ENCODE results near the gene LLGL2.
A peak's percentile ranks its signal among the peaks of the same experiment; 100 is the strongest.

The LLGL2 gene

DNA sequence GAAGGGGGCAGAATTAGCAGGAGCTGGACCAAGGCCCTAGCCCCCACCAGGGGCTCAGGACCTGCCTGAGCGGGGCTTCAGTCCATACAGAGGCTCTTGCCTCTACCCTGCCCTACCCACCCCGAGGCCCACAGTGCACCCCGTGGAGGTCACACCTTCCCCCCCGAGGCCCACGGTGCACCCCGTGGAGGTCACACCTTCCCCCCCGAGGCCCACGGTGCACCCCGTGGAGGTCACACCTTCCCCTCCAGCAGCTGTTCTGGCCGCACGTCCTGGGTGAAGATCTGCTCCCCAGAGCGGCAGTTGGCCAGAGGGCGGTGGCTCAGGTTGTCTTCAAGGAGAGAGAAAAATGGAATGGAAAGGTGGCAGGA lies 21.5 kb upstream of the LLGL2 start:
- no peak for DNase-seq (ENCODE audit: low read depth, low spot score)
- ChIA-PET POLR2A (no interaction called here), CTCF (interaction anchor here (0.9 to 3.9 kb wide), 8 partner anchors 9 to 244 kb away, joined by 3 to 15 read pairs (median 3); partner anchors contain the start of gene TSEN54)
- TF ChIP-seq, protein P1, sequence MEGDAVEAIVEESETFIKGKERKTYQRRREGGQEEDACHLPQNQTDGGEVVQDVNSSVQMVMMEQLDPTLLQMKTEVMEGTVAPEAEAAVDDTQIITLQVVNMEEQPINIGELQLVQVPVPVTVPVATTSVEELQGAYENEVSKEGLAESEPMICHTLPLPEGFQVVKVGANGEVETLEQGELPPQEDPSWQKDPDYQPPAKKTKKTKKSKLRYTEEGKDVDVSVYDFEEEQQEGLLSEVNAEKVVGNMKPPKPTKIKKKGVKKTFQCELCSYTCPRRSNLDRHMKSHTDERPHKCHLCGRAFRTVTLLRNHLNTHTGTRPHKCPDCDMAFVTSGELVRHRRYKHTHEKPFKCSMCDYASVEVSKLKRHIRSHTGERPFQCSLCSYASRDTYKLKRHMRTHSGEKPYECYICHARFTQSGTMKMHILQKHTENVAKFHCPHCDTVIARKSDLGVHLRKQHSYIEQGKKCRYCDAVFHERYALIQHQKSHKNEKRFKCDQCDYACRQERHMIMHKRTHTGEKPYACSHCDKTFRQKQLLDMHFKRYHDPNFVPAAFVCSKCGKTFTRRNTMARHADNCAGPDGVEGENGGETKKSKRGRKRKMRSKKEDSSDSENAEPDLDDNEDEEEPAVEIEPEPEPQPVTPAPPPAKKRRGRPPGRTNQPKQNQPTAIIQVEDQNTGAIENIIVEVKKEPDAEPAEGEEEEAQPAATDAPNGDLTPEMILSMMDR (IDR thresholded peaks at IDR 0.05; ENCODE audit: insufficient read depth, low read length, missing control alignments), result no peak
- no peak overlapping the region for H3K4me3 ChIP-seq (ENCODE audit: low read depth, low read length)

DNA sequence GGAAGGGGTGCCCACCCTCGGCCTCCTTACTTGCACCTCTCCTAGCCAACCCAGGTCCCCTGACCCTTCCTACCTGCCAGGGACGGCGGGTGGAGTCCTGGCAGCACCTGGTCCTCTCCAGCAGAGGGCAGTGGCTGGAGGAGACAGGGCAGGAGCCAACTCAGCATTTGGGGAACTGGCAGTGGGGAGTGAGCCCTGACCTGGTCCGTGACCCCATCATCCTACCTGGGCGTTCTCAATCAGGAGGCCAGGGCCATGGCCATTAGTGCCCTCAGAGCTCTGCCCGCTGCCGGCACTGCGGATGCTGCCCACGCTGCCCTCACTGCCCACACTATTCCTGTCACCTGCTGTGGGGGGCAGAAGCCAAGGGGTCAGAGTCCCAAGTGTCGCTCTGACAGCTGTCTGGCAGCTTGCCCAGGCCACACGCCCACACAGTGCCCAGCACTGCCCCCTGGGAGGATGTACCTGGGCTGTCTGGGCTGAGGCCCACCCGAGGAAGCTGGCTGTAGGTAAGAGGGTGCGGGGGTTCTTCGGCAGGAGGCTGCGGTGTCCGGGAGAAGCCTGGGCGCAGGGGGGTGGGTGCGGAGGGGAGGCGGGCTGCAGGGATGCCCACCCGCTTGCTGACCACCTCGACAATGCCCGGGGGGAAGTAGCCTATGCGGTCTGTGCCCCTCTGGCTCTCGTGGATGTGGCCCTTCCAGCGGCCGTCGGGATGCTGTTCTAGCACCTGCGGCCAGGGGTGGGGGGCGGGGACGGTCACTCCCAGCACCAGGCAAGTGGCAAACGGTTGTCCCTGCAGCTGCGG lies 20.9 kb upstream of the LLGL2 start:
- ChIA-PET CTCF (interaction anchor here (0.9 to 3.9 kb wide), 7 partner anchors 9 to 243 kb away, joined by 3 to 15 read pairs (median 3); partner anchors contain the start of gene TSEN54), POLR2A (no interaction called here)
- no peak overlapping the region for H3K4me3 ChIP-seq (ENCODE audit: low read depth, low read length)
- TF ChIP-seq, protein P1 (IDR thresholded peaks at IDR 0.05; ENCODE audit: insufficient read depth, low read length, missing control alignments), result peak; percentile 61
- DNase-seq (ENCODE audit: low read depth, low spot score), result no peak

DNA sequence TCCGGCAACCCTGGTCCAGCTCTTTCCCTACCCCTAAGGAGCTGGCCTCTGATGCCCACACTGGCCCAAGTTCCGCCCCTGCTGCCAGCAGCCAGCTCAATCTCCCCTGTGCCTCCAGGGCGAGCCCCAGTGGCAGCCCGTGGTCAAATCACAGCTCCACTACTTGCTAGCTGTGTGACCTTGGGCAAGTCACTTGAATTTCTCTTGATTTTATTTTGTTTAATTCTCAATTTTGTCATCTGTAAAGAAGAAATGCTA lies 20.4 kb upstream of the LLGL2 start:
- POLR2A ChIA-PET, result no interaction called here

DNA sequence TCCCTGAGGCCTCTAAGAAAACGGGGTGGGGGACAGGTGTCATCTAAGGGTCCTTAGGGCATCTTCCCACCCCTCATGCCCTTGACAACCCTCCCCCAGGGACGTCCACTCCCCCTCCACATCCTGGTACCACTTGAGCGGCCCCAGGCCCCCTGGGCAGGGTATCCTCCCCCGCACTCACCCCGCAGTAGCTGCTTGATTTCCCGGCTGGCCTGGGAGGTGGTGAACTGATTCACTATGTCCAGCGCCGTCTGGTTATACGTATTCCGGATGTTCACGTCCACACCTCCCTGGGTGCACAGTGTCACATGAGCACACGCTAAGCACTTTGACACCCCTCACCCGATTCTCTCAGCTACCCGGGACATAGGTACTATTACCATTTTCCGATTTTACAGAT lies 19.9 kb upstream of the LLGL2 start:
- no peak for DNase-seq (ENCODE audit: low read depth, low spot score)
- CTCF ChIA-PET, result interaction anchor here (1.5 to 3.9 kb wide), 3 partner anchors 9 to 242 kb away, joined by 3 to 15 read pairs (median 8); no protein-coding TSS in a partner anchor
- POLR2A ChIA-PET, result interaction anchor here (1.2 kb wide), 1 partner anchor 11 kb away, joined by 3 read pairs; the partner anchor contains the start of gene TSEN54

More for the DNA sequence above, 20.4 kb upstream of the LLGL2 start:
- TF ChIP-seq, protein P1 (IDR thresholded peaks at IDR 0.05; ENCODE audit: insufficient read depth, low read length, missing control alignments), result no peak
- CTCF ChIA-PET, result interaction anchor here (1.5 to 3.9 kb wide), 3 partner anchors 9 to 243 kb away, joined by 3 to 15 read pairs (median 8); no protein-coding TSS in a partner anchor
- DNase-seq (ENCODE audit: low read depth, low spot score), result no peak
- H3K4me3 ChIP-seq (ENCODE audit: low read depth, low read length), result no peak overlapping the region

DNA sequence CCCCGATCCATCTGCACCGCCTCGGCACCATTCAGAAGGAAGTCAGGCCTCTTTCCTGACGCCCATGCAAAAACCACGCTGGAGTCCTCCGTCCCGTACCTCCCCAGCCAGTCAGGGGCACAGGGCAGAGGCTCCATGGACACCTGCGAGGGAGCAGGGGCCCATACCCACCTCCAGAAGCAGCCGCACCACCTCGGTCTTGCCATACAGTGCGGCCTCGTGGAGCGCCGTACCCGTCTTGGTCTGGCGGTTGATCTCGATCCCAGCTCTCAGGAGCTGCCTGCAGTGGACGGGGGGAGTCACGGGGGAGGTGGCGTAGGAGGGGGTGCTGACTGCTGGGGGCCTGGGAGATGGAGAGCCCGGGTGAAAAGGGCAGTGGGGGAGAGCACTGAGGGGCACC lies 19.4 kb upstream of the LLGL2 start:
- TF ChIP-seq, protein P1 (IDR thresholded peaks at IDR 0.05; ENCODE audit: insufficient read depth, low read length, missing control alignments), result no peak
- POLR2A ChIA-PET, result interaction anchor here (1.2 kb wide), 1 partner anchor 10 kb away, joined by 3 read pairs; the partner anchor contains the start of gene TSEN54
- H3K4me3 ChIP-seq (ENCODE audit: low read depth, low read length), result no peak overlapping the region
- no peak for DNase-seq (ENCODE audit: low read depth, low spot score)
- CTCF ChIA-PET, result interaction anchor here (1.9 to 3.9 kb wide), 2 partner anchors 8 to 12 kb away, joined by 8 to 15 read pairs; no protein-coding TSS in a partner anchor

More for the DNA sequence above, 19.9 kb upstream of the LLGL2 start:
- no peak overlapping the region for H3K4me3 ChIP-seq (ENCODE audit: low read depth, low read length)
- TF ChIP-seq, protein P1 (IDR thresholded peaks at IDR 0.05; ENCODE audit: insufficient read depth, low read length, missing control alignments), result no peak

DNA sequence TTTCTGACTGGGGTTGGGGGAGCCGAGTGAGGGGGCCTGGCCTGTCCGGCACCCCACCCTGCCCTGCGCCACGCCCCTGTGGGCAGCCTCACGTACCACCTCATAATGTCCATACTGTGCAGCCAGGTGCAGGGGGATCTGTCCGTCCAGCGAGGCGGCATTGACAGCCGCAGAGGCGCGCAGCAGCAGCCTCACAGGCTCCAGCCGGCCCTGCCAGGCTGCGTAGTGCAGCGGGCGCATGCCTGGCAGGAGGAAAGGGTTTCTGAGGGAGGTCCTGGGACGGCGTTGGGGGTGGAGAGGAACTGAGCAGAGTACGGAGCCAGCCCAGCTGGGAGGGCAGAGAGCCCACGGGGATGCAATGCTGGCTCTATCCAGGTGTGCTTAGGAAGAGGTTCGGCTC lies 18.6 kb upstream of the LLGL2 start:
- no peak for DNase-seq (ENCODE audit: low read depth, low spot score)
- TF ChIP-seq, protein P1 (IDR thresholded peaks at IDR 0.05; ENCODE audit: insufficient read depth, low read length, missing control alignments), result no peak
- POLR2A ChIA-PET, result interaction anchor here (1.2 kb wide), 1 partner anchor 10 kb away, joined by 3 read pairs; the partner anchor contains the start of gene TSEN54

More for the DNA sequence above, 18.6 kb upstream of the LLGL2 start:
- H3K4me3 ChIP-seq (ENCODE audit: low read depth, low read length), result no peak overlapping the region
- CTCF ChIA-PET, result no interaction called here
